AG04449 (cell line): Measurements from ENCODE around the gene SLC6A3.

Experiments
- CTCF ChIA-PET: fragments of 350-600 bp; formaldehyde crosslinking; extraction: SDS; loops from one replicate; lab custom pipeline; 2021; ENCODE audit warnings: antibody characterized with exemption; lab: Yijun Ruan, JAX
- POLR2A ChIA-PET: fragments of 400-600, 350-600 bp; formaldehyde crosslinking; extraction: SDS; loops from one replicate; lab custom pipeline; 2020; ENCODE audit warnings: antibody characterized with exemption, inconsistent platforms; lab: Yijun Ruan, JAX
- DNase-seq: peaks from one replicate; pipeline ENCODE4 v3.0.0-alpha.2; 2010; ENCODE audit warnings: low read depth, low spot score
- H3K4me3 ChIP-seq: 2 replicates; pipeline ENCODE4 v1.5.1; 2011; ENCODE audit warnings: low read depth, mild to moderate bottlenecking, control low read depth, low read length
- TF ChIP-seq, protein P1 (sequence below): IDR thresholded peaks from one replicate; pipeline ENCODE4 v1.5.1; 2011; ENCODE audit warnings: mild to moderate bottlenecking, moderate library complexity, low read length, control low read depth, inconsistent platforms; ENCODE audit not compliant: insufficient read depth; ENCODE audit errors: missing control alignments

The SLC6A3 gene

DNA sequence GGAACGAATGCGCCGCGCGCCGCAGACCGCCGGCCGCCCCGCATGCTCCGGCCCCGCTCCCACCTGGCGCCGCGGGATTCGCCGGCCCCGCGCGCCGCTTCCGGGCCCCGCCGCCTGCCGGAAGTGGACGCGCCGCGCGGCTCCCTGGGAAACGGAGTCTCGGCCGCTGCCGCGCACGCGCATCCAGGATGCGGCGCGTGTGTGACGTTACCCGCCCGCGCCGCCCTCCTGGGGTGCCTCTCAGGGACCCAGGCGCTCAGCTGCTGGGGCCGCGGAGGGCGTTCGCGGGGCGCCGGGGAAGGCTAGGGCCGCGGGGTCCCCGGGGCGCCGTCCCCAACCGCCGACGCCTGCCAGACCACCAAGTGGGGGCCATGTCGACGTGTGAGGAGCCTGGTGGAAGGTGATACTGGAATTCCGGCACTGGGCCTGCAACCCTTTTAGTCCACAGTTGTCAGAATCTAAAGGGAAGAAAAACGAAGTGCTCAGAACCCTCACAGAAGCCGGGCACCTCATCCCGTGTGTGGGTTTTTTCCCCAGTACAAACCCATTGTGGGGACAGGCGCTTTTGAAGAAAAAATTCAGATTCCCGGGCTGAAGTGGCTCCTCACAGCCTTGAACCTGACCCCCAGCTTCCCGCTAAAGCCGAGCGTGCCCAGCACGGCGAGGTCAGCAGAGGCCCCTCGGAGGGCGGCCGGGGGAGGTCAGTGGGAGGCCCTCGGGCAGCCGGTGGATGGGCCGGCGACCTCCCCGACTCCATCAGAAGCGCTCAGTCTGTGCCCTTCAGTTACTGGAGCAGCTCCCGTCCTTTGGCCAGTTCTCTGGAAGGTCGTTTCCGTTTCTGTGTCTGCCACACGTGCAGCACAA is 100.0 kb downstream of the SLC6A3 start, which contains the start of gene CLPTM1L:
TSS of gene CLPTM1L (minus strand) at position 125 of the 864 bp plus-strand sequence. CDS start 258 bp downstream, outside the sequence.
- peak within 1 kb of the TSS; percentile 88 for H3K4me3 ChIP-seq
- ChIA-PET CTCF (interaction anchor here (1.2 to 1.5 kb wide), 3 partner anchors 11 to 411 kb away, joined by 3 read pairs; no protein-coding TSS in a partner anchor), POLR2A (interaction anchor here (0.5 to 1.1 kb wide), 2 partner anchors 17 to 453 kb away, joined by 3 read pairs; no protein-coding TSS in a partner anchor)
- DNase-seq, result no peak
- TF ChIP-seq, protein P1, sequence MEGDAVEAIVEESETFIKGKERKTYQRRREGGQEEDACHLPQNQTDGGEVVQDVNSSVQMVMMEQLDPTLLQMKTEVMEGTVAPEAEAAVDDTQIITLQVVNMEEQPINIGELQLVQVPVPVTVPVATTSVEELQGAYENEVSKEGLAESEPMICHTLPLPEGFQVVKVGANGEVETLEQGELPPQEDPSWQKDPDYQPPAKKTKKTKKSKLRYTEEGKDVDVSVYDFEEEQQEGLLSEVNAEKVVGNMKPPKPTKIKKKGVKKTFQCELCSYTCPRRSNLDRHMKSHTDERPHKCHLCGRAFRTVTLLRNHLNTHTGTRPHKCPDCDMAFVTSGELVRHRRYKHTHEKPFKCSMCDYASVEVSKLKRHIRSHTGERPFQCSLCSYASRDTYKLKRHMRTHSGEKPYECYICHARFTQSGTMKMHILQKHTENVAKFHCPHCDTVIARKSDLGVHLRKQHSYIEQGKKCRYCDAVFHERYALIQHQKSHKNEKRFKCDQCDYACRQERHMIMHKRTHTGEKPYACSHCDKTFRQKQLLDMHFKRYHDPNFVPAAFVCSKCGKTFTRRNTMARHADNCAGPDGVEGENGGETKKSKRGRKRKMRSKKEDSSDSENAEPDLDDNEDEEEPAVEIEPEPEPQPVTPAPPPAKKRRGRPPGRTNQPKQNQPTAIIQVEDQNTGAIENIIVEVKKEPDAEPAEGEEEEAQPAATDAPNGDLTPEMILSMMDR, result no peak

DNA sequence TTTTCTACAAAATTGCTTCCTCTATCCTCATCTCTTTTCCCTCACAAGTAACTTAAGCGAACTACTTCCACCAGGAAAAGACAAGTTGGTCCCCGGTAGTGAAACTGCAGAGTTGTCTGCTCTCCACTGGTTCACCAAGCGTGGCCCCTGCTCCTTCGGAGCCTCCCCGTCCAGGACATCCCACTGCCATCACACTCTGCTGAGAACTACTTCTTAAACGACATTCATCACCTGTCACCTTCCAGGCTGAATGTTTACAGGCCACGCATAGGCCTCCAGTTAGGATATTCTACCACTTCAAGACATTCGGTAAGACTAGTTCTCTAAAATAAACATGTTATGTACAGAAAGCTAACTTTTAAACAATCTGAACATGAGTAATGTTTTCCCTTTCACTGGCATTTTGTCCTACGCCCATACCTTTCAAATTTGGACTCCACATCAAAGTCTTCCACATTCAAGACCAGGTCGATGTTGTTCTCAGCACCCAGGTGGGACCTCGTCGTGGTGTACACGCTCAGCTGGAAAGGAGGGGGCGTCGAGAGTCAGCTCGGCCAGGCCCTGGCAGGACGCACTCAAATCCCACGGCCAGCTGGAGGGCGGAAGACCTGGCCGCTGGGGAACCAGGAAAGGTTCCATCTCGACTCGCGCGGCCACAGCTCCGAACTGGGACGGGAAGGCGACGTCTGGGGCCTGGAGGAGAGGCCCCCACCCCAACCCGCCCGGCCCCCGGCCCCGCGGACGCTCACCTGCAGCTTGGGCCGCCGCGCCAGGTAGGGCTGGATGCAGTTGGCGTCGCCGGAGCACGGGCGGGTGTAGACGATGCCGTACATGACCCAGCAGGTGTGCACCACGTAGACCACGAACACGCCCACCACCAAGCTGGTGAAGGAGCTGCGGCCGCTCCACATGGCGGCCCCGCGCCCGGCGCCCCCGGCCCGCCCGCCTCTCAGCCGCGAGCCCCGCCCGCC is 101.0 kb downstream of the SLC6A3 start:
- no peak for DNase-seq
- TF ChIP-seq, protein P1, result no peak
- H3K4me3 ChIP-seq, result peak overlapping the region; percentile 88
- CTCF ChIA-PET, result interaction anchor here (0.8 to 1.5 kb wide), 4 partner anchors 10 to 300 kb away, joined by 3 read pairs; no protein-coding TSS in a partner anchor
- POLR2A ChIA-PET, result interaction anchor here (1.1 kb wide), 1 partner anchor 16 kb away, joined by 3 read pairs; no protein-coding TSS in a partner anchor

DNA sequence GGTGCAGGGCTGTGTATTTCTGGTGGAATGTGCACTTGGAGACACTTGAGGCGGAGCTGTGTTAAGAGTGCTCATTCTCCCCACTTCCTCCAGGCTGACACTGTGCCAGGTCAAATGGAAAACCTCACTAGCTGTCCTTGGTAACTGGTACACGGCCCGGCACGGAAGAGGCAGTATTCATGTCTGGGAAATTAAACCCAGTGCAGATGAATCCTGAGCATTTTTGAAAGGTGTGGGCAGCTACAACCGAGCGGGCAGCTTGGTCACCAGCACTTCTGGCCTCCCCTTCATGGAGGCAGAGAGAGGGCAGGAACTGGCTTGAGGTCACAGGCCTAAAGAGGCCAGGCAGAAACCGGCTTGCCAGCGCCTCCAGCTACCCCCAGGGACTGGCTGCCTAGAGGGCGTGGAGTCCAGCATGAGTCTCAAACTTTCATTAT is 101.9 kb downstream of the SLC6A3 start:
- peak overlapping the region; percentile 88 for H3K4me3 ChIP-seq
- POLR2A ChIA-PET, result no interaction called here
- CTCF ChIA-PET, result interaction anchor here (1.1 kb wide), 1 partner anchor 16 kb away, joined by 3 read pairs; no protein-coding TSS in a partner anchor
- TF ChIP-seq, protein P1, result no peak
- no peak for DNase-seq
